GM23248 (cell line): ENCODE results near the gene MEA1.

ENCODE experiments used
- EZH2 ChIP-seq: fragments of 200-600 bp; sonication (generic); IDR thresholded peaks from 2 replicates; pipeline ENCODE4 v1.6.1; 2018; ENCODE audit warnings: antibody characterized with exemption, mild to moderate bottlenecking; ENCODE audit not compliant: insufficient read depth, poor library complexity, severe bottlenecking
- EZH2phosphoT487 ChIP-seq: fragments of 200-600 bp; sonication (generic); IDR thresholded peaks from 2 replicates; pipeline ENCODE4 v1.6.1; 2018; ENCODE audit warnings: antibody characterized with exemption, moderate library complexity, mild to moderate bottlenecking, low read depth; ENCODE audit not compliant: insufficient read depth

- TF ChIP-seq EZH2: no peak
- TF ChIP-seq EZH2phosphoT487: no peak
Measured at GRCh38 chr6:43020052-43020705, 6.4 kb upstream of the MEA1 start.
